SK-N-SH (cell line): Measurements from ENCODE around the gene THAP7.

Experiments
- GABPA ChIP-seq: IDR thresholded peaks from 2 replicates; pipeline ENCODE4 v1.4.0; 2012; ENCODE audit warnings: low read depth, mild to moderate bottlenecking
- GATA2 ChIP-seq: sonication (generic); formaldehyde crosslinking; IDR thresholded peaks from 2 replicates; pipeline ENCODE4 v1.5.0; 2020; ENCODE audit warnings: mild to moderate bottlenecking, missing genetic modification reagents
- JUND ChIP-seq: IDR thresholded peaks from 2 replicates; pipeline ENCODE4 v1.4.0; 2012
- SMC3 ChIP-seq: IDR thresholded peaks from 2 replicates; pipeline ENCODE4 v1.6.1; 2012; ENCODE audit warnings: low read depth, low read length, improper control_type of control experiment
- TCF12 ChIP-seq: IDR thresholded peaks from 2 replicates; pipeline ENCODE4 v1.4.0; 2012
- TEAD4 ChIP-seq: IDR thresholded peaks from 2 replicates; pipeline ENCODE4 v1.4.0; 2012; ENCODE audit warnings: mild to moderate bottlenecking, borderline replicate concordance; ENCODE audit not compliant: insufficient read depth
- TF ChIP-seq, protein P1 (sequence below): fragments of 200-600 bp; sonication (generic); IDR thresholded peaks from 2 replicates; pipeline ENCODE4 v1.6.1; 2017; ENCODE audit warnings: antibody characterized with exemption, mild to moderate bottlenecking, moderate library complexity
- TF ChIP-seq, protein P2 (sequence below): IDR thresholded peaks from 2 replicates; pipeline ENCODE4 v1.4.0; 2012; ENCODE audit warnings: low read depth, borderline replicate concordance

DNA sequence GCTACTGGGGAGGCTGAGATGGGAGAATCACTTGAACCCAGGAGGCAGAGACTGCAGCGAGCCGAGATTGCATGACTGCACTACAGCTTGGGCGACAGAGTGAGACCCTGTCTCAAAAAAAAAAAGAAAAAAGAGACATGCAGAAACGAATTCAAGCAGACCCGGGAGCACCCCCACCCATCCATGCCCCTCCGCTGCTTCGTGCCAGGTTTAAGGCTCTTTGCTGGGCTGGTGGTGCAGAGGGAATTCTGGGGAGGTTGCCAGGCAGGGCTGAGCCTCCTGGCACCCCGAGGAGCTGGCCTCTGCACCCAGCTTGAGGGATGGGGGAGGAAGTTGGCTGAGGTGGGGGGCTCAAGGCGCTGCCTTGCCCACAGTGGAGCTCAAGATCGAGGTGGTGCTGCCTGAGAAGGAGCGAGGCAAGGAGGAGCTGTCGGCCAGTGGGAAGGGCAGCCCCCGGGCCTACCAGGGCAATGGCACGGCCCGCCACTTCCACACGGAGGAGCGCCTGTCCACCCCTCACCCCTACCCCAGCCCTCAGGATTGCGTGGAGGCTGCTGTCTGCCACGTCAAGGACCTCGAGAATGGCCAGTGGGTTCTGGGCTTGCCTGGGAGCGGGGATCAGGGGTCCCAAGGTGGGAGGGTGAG lies 28.9 kb downstream of the THAP7 start:
- TF ChIP-seq SMC3 = no peak
- no peak for TF ChIP-seq GATA2 (CRISPR knock-in tag)
- TF ChIP-seq, protein P1, sequence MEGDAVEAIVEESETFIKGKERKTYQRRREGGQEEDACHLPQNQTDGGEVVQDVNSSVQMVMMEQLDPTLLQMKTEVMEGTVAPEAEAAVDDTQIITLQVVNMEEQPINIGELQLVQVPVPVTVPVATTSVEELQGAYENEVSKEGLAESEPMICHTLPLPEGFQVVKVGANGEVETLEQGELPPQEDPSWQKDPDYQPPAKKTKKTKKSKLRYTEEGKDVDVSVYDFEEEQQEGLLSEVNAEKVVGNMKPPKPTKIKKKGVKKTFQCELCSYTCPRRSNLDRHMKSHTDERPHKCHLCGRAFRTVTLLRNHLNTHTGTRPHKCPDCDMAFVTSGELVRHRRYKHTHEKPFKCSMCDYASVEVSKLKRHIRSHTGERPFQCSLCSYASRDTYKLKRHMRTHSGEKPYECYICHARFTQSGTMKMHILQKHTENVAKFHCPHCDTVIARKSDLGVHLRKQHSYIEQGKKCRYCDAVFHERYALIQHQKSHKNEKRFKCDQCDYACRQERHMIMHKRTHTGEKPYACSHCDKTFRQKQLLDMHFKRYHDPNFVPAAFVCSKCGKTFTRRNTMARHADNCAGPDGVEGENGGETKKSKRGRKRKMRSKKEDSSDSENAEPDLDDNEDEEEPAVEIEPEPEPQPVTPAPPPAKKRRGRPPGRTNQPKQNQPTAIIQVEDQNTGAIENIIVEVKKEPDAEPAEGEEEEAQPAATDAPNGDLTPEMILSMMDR = no peak
- no peak for TF ChIP-seq TEAD4
- TF ChIP-seq GABPA = no peak
- TF ChIP-seq TCF12 = no peak
- TF ChIP-seq, protein P2, sequence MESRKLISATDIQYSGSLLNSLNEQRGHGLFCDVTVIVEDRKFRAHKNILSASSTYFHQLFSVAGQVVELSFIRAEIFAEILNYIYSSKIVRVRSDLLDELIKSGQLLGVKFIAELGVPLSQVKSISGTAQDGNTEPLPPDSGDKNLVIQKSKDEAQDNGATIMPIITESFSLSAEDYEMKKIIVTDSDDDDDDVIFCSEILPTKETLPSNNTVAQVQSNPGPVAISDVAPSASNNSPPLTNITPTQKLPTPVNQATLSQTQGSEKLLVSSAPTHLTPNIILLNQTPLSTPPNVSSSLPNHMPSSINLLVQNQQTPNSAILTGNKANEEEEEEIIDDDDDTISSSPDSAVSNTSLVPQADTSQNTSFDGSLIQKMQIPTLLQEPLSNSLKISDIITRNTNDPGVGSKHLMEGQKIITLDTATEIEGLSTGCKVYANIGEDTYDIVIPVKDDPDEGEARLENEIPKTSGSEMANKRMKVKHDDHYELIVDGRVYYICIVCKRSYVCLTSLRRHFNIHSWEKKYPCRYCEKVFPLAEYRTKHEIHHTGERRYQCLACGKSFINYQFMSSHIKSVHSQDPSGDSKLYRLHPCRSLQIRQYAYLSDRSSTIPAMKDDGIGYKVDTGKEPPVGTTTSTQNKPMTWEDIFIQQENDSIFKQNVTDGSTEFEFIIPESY = no peak
- TF ChIP-seq JUND = no peak
